ENCODE data around the gene MAEA.

GRCh38 chr4:1381944-1382541 lies 92.4 kb downstream of the MAEA start:
- TF ChIP-seq CTCF (IDR thresholded peaks at IDR 0.05) (no peak), POLR2AphosphoS5 (IDR thresholded peaks at IDR 0.05) (no peak), POLR2A (IDR thresholded peaks at IDR 0.05) (no peak)
